Measurements from ENCODE around the gene PPM1N.

The PPM1N gene

GRCh38 chr19:45496349-45496953, 1.8 kb upstream of the PPM1N start:
- Histone ChIP-seq H3K27me3 (ENCODE audit: control insufficient read depth in 1 of 2, insufficient read depth in 2 of 2, low read length in 2 of 2) (peaks cover 15 to 31% of the 10 kb centered on the region in 2 donors), H3K36me3 (ENCODE audit: insufficient read depth, low read length) (no peaks in the 10 kb centered on the region), H3K9me3 (ENCODE audit: low read length) (no peaks in the 10 kb centered on the region), H3K4me1 (ENCODE audit: insufficient read depth, low read length) (peaks cover 30% of the 10 kb centered on the region), H3K27ac (ENCODE audit: low read depth, low read length) (no peak overlapping the region), H3K4me3 (ENCODE audit: low read depth in 1 of 2, low read length in 2 of 2) (peak overlapping the region; percentile 58 to 81), H3K9ac (ENCODE audit: low read length) (no peak overlapping the region)

- H3K9me3 ChIP-seq (ENCODE audit: low read length): no peaks in the 10 kb centered on the region
- H3K4me1 ChIP-seq (ENCODE audit: insufficient read depth, low read length): peaks cover 25% of the 10 kb centered on the region
- no peak overlapping the region for H3K9ac ChIP-seq (ENCODE audit: low read length)
- H3K4me3 ChIP-seq (ENCODE audit: low read depth in 1 of 2, low read length in 2 of 2): peak overlapping the region in 1 of 2 donors; percentile 23
- H3K27ac ChIP-seq (ENCODE audit: low read depth, low read length): no peak overlapping the region
- no peaks in the 10 kb centered on the region for H3K36me3 ChIP-seq (ENCODE audit: insufficient read depth, low read length)
- H3K27me3 ChIP-seq (ENCODE audit: control insufficient read depth in 1 of 2, insufficient read depth in 2 of 2, low read length in 2 of 2): peaks cover 15 to 31% of the 10 kb centered on the region in 2 donors
Observed at GRCh38 chr19:45497791-45498190, 452 bp upstream of the PPM1N start.

- Histone ChIP-seq H3K27me3 (ENCODE audit: control insufficient read depth in 1 of 2, insufficient read depth in 2 of 2, low read length in 2 of 2) (peaks cover 15 to 31% of the 10 kb centered on the region in 2 donors), H3K4me1 (ENCODE audit: insufficient read depth, low read length) (peaks cover 21% of the 10 kb centered on the region), H3K9me3 (ENCODE audit: low read length) (no peaks in the 10 kb centered on the region), H3K36me3 (ENCODE audit: insufficient read depth, low read length) (no peaks in the 10 kb centered on the region), H3K27ac (ENCODE audit: low read depth, low read length) (no peak overlapping the region), H3K4me3 (ENCODE audit: low read depth in 1 of 2, low read length in 2 of 2) (no peak overlapping the region), H3K9ac (ENCODE audit: low read length) (no peak overlapping the region)
Observed at GRCh38 chr19:45499196-45500180, 1.2 kb downstream of the PPM1N start.

GRCh38 chr19:45500918-45501729, 2.9 kb downstream of the PPM1N start:
- H3K9ac ChIP-seq (ENCODE audit: low read length): no peak overlapping the region
- H3K27ac ChIP-seq (ENCODE audit: low read depth, low read length): no peak overlapping the region
- peaks cover 10 to 27% of the 10 kb centered on the region in 2 donors for H3K27me3 ChIP-seq (ENCODE audit: control insufficient read depth in 1 of 2, insufficient read depth in 2 of 2, low read length in 2 of 2)
- H3K4me1 ChIP-seq (ENCODE audit: insufficient read depth, low read length): peaks cover 16% of the 10 kb centered on the region
- H3K4me3 ChIP-seq (ENCODE audit: low read depth in 1 of 2, low read length in 2 of 2): no peak overlapping the region
- no peaks in the 10 kb centered on the region for H3K9me3 ChIP-seq (ENCODE audit: low read length)
- no peaks in the 10 kb centered on the region for H3K36me3 ChIP-seq (ENCODE audit: insufficient read depth, low read length)

- H3K9ac ChIP-seq (ENCODE audit: low read length): no peak overlapping the region
- H3K27ac ChIP-seq (ENCODE audit: low read depth, low read length): no peak overlapping the region
- no peaks in the 10 kb centered on the region for H3K9me3 ChIP-seq (ENCODE audit: low read length)
- no peak overlapping the region for H3K4me3 ChIP-seq (ENCODE audit: low read depth in 1 of 2, low read length in 2 of 2)
- H3K36me3 ChIP-seq (ENCODE audit: insufficient read depth, low read length): no peaks in the 10 kb centered on the region
- H3K4me1 ChIP-seq (ENCODE audit: insufficient read depth, low read length): peaks cover 11% of the 10 kb centered on the region
- H3K27me3 ChIP-seq (ENCODE audit: control insufficient read depth in 1 of 2, insufficient read depth in 2 of 2, low read length in 2 of 2): peaks cover 10 to 24% of the 10 kb centered on the region in 2 donors
Observed at GRCh38 chr19:45501730-45502014, 3.4 kb downstream of the PPM1N start.

GRCh38 chr19:45502111-45502510, 3.9 kb downstream of the PPM1N start:
- Histone ChIP-seq H3K9me3 (ENCODE audit: low read length) (no peaks in the 10 kb centered on the region), H3K27me3 (ENCODE audit: control insufficient read depth in 1 of 2, insufficient read depth in 2 of 2, low read length in 2 of 2) (peaks cover 10 to 24% of the 10 kb centered on the region in 2 donors), H3K27ac (ENCODE audit: low read depth, low read length) (no peak overlapping the region), H3K4me1 (ENCODE audit: insufficient read depth, low read length) (peaks cover 10% of the 10 kb centered on the region), H3K9ac (ENCODE audit: low read length) (no peak overlapping the region), H3K36me3 (ENCODE audit: insufficient read depth, low read length) (no peaks in the 10 kb centered on the region), H3K4me3 (ENCODE audit: low read depth in 1 of 2, low read length in 2 of 2) (no peak overlapping the region)

GRCh38 chr19:45503909-45504308, 5.7 kb downstream of the PPM1N start:
- peaks cover 6 to 10% of the 10 kb centered on the region in 2 donors for H3K27me3 ChIP-seq (ENCODE audit: control insufficient read depth in 1 of 2, insufficient read depth in 2 of 2, low read length in 2 of 2)
- H3K4me1 ChIP-seq (ENCODE audit: insufficient read depth, low read length): no peaks in the 10 kb centered on the region
- H3K27ac ChIP-seq (ENCODE audit: low read depth, low read length): no peak overlapping the region
- no peaks in the 10 kb centered on the region for H3K9me3 ChIP-seq (ENCODE audit: low read length)
- H3K36me3 ChIP-seq (ENCODE audit: insufficient read depth, low read length): no peaks in the 10 kb centered on the region
- H3K9ac ChIP-seq (ENCODE audit: low read length): no peak overlapping the region
- no peak overlapping the region for H3K4me3 ChIP-seq (ENCODE audit: low read depth in 1 of 2, low read length in 2 of 2)

- Histone ChIP-seq H3K9ac (ENCODE audit: low read length) (no peak overlapping the region), H3K36me3 (ENCODE audit: insufficient read depth, low read length) (no peaks in the 10 kb centered on the region), H3K4me3 (ENCODE audit: low read depth in 1 of 2, low read length in 2 of 2) (no peak overlapping the region), H3K27me3 (ENCODE audit: control insufficient read depth in 1 of 2, insufficient read depth in 2 of 2, low read length in 2 of 2) (no peaks in the 10 kb centered on the region), H3K4me1 (ENCODE audit: insufficient read depth, low read length) (peaks cover 10% of the 10 kb centered on the region), H3K27ac (ENCODE audit: low read depth, low read length) (no peak overlapping the region), H3K9me3 (ENCODE audit: low read length) (no peaks in the 10 kb centered on the region)
Observed at GRCh38 chr19:45505151-45505995, 7.1 kb downstream of the PPM1N start.

- peak overlapping the region; percentile 94 for H3K27ac ChIP-seq (ENCODE audit: low read depth, low read length)
- no peak overlapping the region for H3K9ac ChIP-seq (ENCODE audit: low read length)
- peak overlapping the region in 1 of 2 donors; percentile 98 for H3K4me3 ChIP-seq (ENCODE audit: low read depth in 1 of 2, low read length in 2 of 2)
- no peaks in the 10 kb centered on the region for H3K36me3 ChIP-seq (ENCODE audit: insufficient read depth, low read length)
- H3K4me1 ChIP-seq (ENCODE audit: insufficient read depth, low read length): peaks cover 15% of the 10 kb centered on the region
- H3K9me3 ChIP-seq (ENCODE audit: low read length): no peaks in the 10 kb centered on the region
- no peaks in the 10 kb centered on the region for H3K27me3 ChIP-seq (ENCODE audit: control insufficient read depth in 1 of 2, insufficient read depth in 2 of 2, low read length in 2 of 2)
Observed at GRCh38 chr19:45505996-45506245, 7.7 kb downstream of the PPM1N start.

GRCh38 chr19:45506246-45506988, 8.2 kb downstream of the PPM1N start:
- peaks cover 20% of the 10 kb centered on the region for H3K4me1 ChIP-seq (ENCODE audit: insufficient read depth, low read length)
- peak overlapping the region; percentile 98 for H3K4me3 ChIP-seq (ENCODE audit: low read depth in 1 of 2, low read length in 2 of 2)
- H3K27ac ChIP-seq (ENCODE audit: low read depth, low read length): peak overlapping the region; percentile 94
- peak overlapping the region; percentile 100 for H3K9ac ChIP-seq (ENCODE audit: low read length)
- no peaks in the 10 kb centered on the region for H3K9me3 ChIP-seq (ENCODE audit: low read length)
- H3K27me3 ChIP-seq (ENCODE audit: control insufficient read depth in 1 of 2, insufficient read depth in 2 of 2, low read length in 2 of 2): no peaks in the 10 kb centered on the region
- no peaks in the 10 kb centered on the region for H3K36me3 ChIP-seq (ENCODE audit: insufficient read depth, low read length)

All from muscle layer of colon (tissue), 2 donors.